GM19035 (cell line): ENCODE results near the gene CLIC2.
"Not testable (repeated sequence)": the region's sequence is repeated elsewhere in the genome, so short reads cannot be mapped to it uniquely, and the experiment has no call there.

Source experiments
- ATAC-seq: cut with Tn5 transposase; IDR thresholded peaks from one replicate; pipeline ENCODE4 v1.9.1; 2021; ENCODE audit not compliant: unreplicated experiment

The CLIC2 gene

GRCh38 chrX:155334486-155335336 is at the start of gene CLIC2:
CLIC2 (minus strand) TSS chrX:155334614; CDS start chrX:155334427, 187 bp downstream.
- no peak for ATAC-seq

- ATAC-seq, result peak; percentile 42
Measured at GRCh38 chrX:155382529-155382967, 48.1 kb upstream of the CLIC2 start.

GRCh38 chrX:155381843-155382528 is 47.6 kb upstream of the CLIC2 start, which contains the start of gene F8A2:
F8A2 (plus strand) TSS chrX:155382095; CDS start chrX:155382115, 20 bp downstream.
- ATAC-seq, result peak; percentile 78

GRCh38 chrX:155379802-155380201 is 45.4 kb upstream of the CLIC2 start:
- ATAC-seq, result not testable (repeated sequence)

GRCh38 chrX:155373777-155374458 is 39.5 kb upstream of the CLIC2 start:
- ATAC-seq, result not testable (repeated sequence)

- ATAC-seq, result not testable (repeated sequence)
Measured at GRCh38 chrX:155363712-155364111, 29.3 kb upstream of the CLIC2 start.

- ATAC-seq, result not testable (repeated sequence)
Measured at GRCh38 chrX:155349448-155349847, 15.0 kb upstream of the CLIC2 start.

GRCh38 chrX:155345689-155346088 is 11.3 kb upstream of the CLIC2 start:
- ATAC-seq, result not testable (repeated sequence)

- ATAC-seq, result not testable (repeated sequence)
Measured at GRCh38 chrX:155335337-155335712, 911 bp upstream of the CLIC2 start.

GRCh38 chrX:155333544-155334100 is 792 bp downstream of the CLIC2 start:
- ATAC-seq, result no peak

GRCh38 chrX:155330992-155331391 is 3.4 kb downstream of the CLIC2 start:
- no peak for ATAC-seq

- ATAC-seq, result no peak
Measured at GRCh38 chrX:155329293-155329692, 5.1 kb downstream of the CLIC2 start.

GRCh38 chrX:155326610-155327009 is 7.8 kb downstream of the CLIC2 start:
- no peak for ATAC-seq

- ATAC-seq, result no peak
Measured at GRCh38 chrX:155314260-155314659, 20.2 kb downstream of the CLIC2 start.

GRCh38 chrX:155313766-155314165 is 20.6 kb downstream of the CLIC2 start:
- no peak for ATAC-seq

- ATAC-seq, result no peak
Measured at GRCh38 chrX:155293771-155294170, 40.6 kb downstream of the CLIC2 start.

- no peak for ATAC-seq
Measured at GRCh38 chrX:155279873-155280272, 54.5 kb downstream of the CLIC2 start.

GRCh38 chrX:155270969-155271368 is 63.4 kb downstream of the CLIC2 start:
- ATAC-seq, result no peak

- not testable (repeated sequence) for ATAC-seq
Measured at GRCh38 chrX:155267995-155268394, 66.4 kb downstream of the CLIC2 start.

GRCh38 chrX:155266439-155266838 is 68.0 kb downstream of the CLIC2 start:
- no peak for ATAC-seq
